Stimulated activated CD8-positive, alpha-beta memory T cell treated with anti-CD3 and anti-CD28 coated beads, Interleukin-15, amount 100 ng/mL, for 24 hours (primary cell): ENCODE results near the gene BGN.

Experiments
- DNase-seq: peaks from one replicate; pipeline ENCODE4 v3.0.0-alpha.2; 2020; ENCODE audit warnings: low read depth

The BGN gene

DNA sequence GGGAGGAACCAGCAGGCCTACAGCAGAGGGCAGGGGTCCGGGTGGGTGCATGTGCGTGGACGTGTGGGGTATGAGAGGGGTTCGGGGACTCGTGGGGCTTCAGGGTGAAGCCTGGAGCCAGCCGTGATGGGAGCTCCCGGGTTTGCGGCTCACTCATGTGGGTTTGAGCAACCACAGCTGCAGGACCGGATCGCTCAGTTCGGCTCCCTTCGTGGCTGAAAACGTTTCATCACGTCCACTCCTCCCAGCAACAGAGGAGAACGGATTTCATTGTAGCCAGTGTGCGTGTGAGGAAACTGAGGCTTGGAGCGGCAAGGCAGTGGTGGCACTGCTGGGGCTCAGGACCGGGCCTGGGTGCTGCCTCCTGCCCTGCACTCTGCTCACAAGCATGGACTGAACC lies 10.6 kb downstream of the BGN start:
- no peak for DNase-seq

DNA sequence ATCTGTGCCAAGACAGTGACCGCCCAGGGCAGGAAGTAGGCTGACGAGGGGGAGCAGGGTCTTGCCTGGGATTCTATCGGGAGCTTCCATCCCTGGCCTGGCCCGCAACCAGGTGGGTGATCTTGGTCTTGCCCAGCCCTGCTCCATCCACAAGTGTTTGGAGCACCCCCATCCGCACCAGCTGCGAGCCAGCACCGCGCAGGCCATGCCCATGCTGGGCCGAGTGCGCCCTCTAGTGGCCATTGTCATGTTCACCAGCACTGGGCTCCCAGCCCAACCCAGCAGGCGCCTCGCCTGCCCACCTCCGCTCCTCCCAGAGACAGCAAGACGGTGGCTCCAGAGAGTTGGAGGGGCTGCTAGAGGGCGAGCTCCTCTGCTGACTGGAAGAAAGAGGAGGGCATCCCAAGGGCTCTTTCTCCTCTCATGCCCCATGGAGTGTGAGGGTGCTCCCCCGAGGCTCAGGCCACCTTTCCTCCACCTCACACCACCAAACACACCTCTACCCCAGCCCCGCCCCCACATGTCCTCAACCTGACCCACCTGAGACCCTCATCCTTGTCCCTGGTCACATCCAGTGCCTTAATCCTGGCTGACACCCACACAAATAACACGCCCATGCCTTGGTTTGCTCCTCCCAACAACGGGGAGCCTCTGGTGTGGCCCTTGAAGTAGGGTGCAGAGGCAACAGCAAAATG lies 12.9 kb downstream of the BGN start:
- DNase-seq = peak; percentile 69

DNA sequence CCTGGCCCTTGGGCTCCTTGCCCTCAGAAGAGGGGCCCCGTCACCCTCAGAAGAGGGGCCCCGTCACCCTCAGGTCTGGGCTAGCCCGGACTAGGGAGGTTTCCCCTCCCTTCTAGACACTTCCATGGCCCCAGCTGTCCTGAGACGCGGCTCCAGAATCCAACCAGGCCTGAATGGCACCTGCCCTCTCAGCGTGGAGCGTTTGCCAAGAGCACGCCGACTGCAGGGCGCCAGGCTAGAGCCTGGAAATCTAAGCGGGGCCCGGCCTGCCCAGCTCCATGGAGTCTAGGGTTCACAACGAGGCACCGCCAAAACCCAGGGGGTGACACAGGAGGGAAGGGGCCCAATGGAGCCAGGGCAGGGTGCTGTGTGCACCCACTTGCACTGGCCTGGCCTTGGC lies 14.8 kb downstream of the BGN start:
- no peak for DNase-seq

DNA sequence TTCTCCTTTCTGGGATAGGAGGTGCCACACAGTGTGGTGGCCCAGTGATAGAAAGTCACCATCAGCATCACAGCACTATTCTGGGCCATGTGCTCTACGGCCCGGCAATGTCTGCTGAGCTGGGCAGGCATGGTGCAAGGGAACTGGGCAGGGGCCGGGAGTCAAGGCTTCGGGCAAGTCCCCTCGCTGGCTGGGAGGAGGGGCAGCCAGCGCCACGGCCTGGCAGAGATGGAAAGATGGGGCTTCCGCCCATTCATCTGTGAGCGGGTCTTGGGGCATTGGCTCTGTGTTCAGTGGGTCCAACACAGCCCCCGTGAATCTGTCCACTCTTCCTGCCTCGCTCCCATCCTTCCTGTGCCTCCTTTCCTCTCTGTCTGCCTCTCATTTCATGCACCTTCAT lies 15.6 kb downstream of the BGN start:
- DNase-seq = no peak

DNA sequence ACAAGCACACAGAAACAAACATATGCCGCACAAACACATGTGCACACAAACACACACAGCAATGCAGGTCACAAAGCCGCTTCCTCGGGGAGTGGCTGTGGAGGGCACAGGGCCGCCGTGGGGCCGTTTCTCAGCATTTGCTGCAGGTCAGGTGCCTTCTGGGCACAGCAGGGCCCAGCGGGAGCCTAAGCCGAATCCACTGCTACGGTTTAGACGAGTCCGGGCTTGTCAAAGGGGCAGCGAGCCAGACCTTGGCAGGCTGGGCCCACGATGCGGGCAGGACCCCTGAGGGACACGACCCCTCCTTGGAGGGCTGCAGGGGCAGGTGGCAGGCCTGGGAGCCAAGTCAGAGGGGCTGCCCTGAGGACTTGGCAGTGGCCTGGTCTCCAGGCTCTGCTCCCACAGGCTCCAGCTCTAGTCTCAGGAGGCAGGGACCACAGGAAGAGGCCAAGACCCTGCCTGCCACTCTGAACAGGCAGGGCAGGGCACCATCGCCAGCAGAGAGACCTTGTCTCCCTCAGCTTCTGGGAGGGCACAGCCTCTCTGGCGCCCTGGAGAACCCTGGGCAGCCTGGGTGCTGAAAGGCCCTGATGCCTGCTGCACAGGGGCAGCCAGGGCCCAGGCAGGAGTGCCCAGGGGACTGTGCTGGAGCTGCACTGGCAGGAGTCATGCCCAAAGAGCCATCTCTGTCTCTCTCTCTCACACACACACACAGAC lies 17.2 kb downstream of the BGN start:
- no peak for DNase-seq

DNA sequence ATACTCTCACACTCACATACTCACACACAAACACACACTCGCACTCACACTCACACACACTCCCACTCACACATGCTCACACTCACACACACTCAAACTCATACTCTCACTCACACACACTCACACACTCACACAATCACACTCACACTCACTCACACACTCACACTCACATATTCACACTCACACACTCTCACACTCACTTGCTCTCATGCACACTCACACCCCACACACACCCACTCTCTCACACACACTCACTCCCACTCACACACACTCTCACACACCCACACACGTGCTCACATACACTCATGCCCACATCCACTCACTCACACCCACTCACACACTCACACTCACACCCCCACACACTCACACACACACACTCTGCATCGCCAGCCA lies 17.7 kb downstream of the BGN start:
- DNase-seq = no peak

DNA sequence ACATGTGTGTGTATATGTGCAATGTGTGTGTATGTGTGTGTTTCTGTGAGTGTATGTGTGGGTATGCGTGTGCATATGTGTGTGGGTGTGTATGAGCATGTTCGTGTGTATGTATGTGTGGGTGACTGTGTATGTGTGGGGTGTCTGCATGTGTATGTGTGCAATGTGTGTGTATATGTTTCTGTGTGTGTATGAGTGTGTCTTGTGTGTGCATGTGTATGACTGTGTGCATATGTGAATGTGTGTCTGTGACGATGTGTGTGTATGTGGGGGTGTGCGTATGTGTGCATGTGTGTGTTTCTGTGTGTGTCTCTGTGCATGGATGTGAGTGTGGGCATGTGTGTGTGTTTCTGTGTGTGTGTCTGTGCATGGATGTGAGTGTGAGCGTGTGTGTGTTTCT lies 18.5 kb downstream of the BGN start:
- no peak for DNase-seq

DNA sequence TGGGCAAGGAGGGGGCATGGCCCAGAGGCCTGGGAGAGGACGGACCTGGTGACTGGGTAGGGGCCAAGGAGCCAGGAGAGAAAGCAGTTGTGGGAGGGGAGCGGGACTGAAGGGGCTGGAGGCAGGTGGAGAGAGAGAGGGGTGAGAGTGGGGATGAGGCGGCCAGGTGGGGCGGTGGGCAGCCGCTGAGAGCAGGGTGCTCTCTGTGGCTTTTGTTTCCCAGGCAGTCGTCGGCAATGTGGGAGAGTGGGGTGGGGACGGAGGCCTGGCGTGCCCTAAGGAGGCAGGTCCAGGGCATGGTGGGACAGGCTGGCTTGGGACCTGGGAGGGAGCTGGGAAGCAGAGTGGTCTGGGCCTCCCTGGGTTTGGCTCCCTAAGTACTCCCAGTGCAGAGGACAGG lies 19.5 kb downstream of the BGN start:
- no peak for DNase-seq

DNA sequence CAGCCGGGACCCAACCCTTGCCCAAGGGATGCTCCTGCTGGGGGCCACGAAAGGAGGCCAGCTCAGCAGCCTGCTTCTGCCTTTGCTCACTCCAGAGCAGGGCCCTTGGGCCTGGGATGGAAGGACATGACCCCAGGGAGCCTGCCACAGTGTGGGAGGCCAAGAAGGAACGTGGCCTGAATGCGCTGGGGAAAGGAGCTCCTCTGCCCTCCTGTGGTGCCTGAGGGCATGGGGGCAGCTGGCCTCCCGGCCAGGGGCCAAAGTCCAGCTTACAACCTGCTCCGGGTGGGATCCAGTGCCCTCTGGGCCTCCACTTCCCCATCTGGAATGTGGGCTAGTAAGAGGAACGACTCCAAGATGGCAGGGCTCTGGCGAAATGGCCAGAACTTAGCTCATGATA lies 20.7 kb downstream of the BGN start:
- DNase-seq = no peak

DNA sequence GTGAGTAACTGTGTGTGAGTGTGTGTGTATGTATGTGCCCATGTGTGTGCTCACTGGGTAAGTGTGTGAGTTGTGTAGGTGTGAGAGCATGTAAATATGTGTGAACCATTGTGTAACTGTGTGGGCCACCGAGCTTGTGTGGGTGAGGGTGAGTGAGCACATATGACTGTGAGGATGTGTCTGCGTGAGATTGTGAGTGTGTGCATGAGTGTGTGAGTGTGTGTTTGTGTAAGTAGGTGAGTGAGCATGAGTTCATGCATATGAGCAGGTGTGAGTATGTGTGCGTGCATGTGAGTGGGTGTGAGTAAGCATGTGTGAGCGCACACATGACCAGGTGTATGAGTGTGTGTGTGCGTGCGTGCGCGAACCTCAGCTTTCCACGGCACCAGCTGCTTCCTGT lies 21.3 kb downstream of the BGN start:
- DNase-seq = no peak

DNA sequence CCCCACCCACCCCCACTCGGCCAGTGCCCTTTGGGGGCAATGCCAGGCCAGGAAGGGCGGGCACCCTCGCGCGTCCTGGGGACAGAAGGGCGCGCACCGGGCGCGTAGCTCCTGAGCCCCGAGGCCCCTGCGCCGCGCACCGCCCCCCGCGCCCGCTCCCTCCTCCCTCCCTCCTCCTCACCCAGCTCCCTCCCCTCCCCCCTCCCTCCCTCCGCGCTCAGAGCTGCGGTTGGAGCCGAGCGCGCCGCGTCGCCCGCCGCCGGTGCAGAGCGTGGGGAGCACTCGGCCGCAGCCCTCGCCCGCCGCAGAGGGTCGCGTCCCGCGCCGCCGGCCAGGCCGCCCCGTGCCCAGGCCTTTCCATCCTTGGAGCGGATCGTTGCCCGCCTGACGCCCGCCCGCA lies 22.6 kb downstream of the BGN start, which contains the start of gene ATP2B3:
Gene ATP2B3 (plus strand): TSS at position 220 of the 400 bp plus-strand sequence. CDS start 18,606 bp downstream, outside the sequence.
- no peak for DNase-seq

DNA sequence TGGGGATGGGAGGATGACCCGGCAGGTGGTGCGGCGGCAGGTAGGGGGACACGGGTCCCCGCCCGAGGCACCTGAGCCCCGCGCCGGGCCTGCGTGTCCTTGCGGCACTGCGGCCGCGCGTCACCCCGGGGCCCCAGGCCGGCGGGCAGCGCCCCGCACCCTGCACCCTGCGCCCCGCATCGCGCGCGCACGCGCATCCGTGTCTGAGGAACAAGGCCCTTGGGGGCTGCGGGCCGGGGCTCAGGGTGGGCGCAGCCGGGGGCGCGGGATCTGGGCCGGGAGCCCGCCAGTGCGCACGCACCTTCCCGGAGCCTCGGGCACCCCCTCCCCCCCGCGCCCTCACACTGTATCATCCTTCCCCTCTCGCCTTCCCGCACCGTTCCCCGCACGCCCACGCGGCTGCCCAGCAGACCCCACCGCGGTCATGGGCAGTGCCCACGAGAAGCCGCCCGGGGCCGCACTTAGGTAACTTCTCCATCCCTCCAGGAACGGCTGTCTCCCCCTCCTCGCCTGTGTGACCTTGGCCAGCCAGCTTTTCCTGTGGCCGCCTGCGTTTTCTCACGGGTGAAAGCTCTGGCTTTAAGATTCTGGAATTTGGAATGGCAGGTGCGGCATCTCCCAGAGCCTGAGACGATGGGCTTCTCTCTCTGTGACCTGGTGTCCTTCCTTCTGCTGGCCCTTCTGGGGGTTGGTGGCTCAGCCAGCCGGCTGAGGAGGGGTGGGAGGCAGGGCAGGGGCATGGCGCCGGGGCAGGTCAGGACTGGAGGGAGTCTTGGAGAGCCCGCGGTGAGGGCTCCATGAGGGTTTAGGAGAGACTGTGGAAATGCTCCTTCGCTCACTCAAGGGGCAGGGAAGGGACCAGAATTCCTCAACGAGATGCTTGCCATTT lies 23.4 kb downstream of the BGN start:
- DNase-seq = no peak

DNA sequence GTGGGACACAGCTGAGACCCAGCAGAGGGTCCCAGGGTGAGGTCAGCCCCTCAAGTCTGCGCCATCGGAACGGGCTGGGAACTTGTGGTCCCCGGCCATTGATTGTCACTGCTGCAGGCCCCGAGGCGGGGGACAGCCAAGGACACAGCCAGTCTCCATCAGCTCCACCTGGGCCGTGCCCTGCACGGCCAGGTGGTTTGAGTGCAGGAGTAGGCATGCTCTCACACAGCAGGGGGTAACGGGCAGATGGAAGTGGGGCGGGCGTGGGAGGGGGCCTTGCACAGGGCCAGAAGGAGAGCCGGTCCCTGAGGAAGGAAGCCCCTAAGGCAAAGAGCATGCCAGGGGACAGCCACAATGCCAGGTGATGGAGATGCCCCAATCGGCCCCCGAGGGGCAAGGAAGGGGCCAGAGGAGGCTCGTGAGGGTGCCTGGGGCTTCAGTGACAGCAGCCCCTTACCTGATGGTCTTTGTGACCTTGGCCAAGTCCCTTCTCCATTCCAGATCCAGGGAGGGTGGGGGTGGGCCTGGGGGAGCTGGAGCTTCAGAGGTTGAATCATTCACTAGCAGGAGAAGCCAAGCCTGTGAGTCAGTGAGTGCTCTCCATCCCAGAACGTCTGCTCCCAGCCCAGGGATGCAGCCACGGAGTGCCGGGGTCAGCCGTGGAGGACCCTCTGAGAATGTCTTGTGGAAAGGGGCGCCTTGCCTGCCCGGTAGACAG lies 24.9 kb downstream of the BGN start:
- no peak for DNase-seq

DNA sequence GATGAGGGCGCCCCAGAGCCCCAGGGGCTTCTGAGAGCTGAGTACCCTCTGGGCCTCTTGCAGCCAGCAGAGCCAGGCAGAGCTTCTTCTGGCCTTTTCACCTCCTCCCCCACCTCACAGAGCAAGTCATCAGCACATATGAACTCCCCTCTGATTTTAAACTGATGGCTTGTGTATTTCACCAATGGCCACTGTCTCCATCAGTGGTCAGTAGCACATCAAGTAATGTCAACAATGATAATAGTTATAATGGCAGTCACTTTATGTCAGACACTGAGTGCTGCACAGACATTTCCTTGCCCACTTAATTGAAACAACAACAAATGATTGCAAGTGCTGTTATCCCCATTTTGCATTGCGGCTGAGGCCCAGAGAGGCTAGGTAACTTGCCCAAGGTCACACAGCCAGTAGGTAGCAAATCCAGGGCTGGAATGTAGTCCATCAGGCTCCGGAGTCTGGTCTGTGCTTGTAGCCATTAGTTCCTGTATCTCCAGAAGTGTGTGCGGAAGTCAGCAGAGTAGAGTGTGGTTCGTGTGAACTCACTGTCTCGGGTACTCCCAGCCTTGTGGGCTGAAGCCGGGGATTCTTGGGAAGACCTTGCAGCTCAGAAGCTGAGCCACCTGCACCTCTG lies 25.6 kb downstream of the BGN start:
- no peak for DNase-seq

DNA sequence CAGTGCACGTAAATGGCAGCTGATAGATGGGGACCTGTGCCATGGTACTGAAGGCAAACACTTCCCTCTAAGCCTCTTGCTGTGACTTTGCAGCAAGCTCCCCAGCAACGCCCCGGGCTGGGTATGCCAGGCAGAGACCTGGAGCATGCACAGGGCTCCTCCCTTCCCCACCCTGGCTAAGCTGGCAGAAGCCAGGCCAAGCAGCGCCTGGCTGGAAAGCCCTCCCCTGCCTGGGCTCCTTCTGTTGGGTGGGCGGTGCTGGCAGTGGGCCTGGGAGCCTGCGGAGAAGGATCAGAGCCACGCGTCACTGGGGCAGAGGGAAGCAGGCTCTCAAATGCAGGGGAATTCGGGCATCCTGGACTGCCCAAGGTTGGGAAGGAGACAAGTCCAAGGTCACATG lies 26.3 kb downstream of the BGN start:
- DNase-seq = no peak

DNA sequence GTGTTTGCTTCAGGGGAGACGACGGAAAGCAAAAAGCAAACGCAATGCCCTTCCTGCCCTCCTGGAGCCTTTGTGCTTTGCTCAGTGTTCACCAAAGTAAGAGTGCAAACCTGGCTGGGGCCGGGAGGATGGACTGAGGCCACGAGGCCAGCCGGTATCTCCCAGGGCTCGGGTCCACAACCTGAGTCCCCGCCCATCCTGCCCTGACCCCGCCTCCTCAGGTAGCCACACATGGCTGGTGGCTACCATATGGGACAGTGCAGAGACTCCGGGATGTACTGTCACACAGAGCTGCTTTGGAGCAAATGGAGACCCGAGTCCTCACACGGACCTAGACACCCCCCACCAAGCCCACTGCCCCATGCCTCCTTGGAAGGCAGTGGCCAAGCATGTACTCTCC lies 27.5 kb downstream of the BGN start:
- no peak for DNase-seq

DNA sequence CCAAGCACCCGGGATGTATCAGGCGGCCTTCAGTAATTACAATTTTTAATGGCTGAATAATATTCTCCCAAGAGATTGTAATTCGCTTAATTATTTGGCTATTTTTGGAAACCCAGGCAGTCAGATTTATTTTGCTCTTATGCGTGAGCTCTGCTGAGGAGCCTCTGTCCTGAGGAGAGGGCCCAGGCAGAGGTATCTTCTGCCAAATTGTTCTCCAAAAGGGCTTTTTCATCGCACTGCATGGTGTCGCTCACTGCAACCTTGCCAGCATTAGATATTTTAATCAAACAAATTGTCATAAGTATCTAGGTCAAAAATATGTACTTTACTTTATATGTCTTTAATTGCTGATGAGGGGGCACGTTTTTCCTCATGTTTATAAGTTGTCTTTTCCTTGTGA lies 28.5 kb downstream of the BGN start:
- DNase-seq = no peak

DNA sequence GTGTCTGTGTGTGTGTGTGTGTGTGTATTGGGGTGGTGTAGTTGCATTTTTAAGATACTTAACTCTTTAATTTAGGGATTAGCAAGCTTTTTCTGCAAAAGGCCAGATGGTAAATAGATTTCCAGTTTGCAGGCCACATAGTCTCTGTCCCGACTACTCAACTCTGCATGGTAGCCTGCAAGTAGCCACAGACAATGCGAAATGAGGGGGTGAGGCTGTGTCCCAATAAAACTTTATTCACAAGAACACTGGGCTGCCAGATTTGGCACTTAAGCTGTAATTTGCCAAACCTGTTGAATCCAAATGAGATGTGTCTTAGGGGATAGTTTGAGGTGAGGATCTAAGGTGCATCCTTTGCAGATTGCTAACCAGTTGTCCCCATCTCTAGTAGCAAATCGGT lies 29.5 kb downstream of the BGN start:
- no peak for DNase-seq

DNA sequence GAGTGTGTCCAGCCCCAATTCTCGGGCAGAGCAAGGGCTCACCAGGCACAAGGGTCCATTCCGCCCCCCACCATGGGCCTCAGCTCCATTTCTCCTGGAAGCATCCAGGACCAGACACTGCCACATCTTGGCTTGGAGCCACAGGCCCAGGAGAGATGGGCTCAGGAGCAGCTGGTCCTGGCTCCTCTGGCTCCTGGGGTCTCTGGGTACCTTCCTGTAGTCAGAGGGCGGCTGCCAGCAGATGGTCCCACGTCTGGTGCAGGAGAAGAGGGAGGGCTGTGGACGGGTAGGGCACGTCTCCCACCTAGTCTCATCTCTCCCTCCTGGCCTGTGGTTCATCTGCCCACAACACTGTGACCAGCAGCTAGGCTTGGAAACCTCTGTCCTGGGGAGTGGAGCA lies 30.7 kb downstream of the BGN start:
- no peak for DNase-seq

DNA sequence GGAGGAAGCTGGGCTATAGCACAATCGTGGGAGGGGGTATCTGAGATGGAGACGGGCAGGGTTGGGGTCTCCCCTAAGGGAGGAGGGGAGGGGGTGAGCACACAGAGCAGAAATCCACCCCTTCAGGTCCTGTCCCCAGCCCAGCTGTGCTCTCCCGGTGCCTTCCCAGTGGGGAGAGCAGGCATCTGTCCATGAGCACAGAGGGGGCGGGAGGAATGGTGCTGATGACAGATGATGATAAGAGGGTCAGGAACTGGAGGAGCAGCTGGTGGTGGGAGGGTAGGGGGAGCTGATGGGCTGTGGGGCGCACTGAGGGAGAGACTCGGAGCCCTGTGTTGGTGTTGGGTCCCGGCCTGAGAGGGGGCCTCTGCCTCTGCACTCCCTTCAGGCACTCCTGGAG lies 31.3 kb downstream of the BGN start:
- DNase-seq = no peak

DNA sequence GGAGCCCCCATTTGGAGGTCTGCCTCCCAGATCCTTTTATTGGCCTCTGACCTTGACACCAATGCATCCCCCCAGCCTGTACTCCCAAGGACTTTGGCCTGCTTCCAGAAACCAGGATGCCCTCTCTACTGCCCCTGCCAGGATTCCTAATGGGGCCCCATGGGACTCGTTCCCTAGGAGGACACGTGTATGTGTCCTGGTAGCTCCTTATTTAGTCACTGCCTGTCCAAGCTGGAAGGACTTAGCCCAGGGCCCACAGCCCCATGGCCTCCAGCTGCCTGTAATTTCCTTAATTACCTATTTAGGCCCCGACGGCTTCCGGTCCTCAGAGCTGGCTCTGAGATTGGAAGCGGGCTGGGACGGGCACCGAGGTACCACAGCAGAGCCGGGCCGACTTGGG lies 32.0 kb downstream of the BGN start:
- DNase-seq = no peak

DNA sequence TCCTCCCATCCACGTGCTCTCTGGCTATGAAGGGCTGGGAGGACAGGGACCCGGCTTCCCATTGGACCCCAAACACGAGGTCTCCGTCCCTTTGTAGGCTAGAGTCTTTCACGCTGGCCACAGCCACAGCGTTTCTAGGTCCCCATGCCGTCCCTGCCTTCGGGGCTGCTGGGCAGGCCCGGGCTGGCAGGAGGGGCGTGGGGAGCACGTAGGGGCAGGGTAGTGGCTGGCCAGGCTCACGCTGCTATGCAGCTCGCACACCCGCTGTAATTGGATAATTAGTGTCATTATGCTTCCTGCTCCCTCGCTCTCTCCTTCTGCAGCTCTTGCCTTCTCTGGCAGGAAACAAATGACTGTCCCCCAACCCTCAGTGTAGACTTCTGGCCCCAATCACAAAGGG lies 32.4 kb downstream of the BGN start:
- no peak for DNase-seq
